GM12878 (cell line): ENCODE measurements around the gene PRDM1. TPM values are rescaled to one million over a fixed set of nuclear protein-coding genes. Genes with fewer than 3 reads are reported as not detected.

ENCODE experiments used
- ATAC-seq: fragments of 200-7000 bp; cut with Tn5 transposase; 3 replicates; pipeline ENCODE4 v1.9.1; 2020; ENCODE audit warnings: mild to moderate bottlenecking, moderate library complexity
- BruUV-seq: library from RNA; stranded (reverse); fragments of 400-500 nt; replicated peaks from 2 replicates; lab custom pipeline; 2021; lab: Mats Ljungman, UMichigan
- CTCF ChIA-PET: fragments of 300-600 bp; sonication (Branson Sonifier 250); formaldehyde crosslinking; extraction: SDS; loops from one replicate; lab custom pipeline; 2021; ENCODE audit warnings: inconsistent platforms; lab: Yijun Ruan, JAX
- POLR2A ChIA-PET: fragments of 350-600 bp; formaldehyde crosslinking; extraction: SDS; loops from one replicate; lab custom pipeline; 2021; ENCODE audit warnings: inconsistent platforms; lab: Charles Lee
- RAD21 ChIA-PET: fragments of 300-600 bp; sonication (Branson Sonifier 250); formaldehyde crosslinking; loops from one replicate; lab custom pipeline; 2023; ENCODE audit warnings: antibody characterized with exemption; ENCODE audit not compliant: unreplicated experiment; lab: Charles Lee
- SMC1A ChIA-PET: fragments of 300-600 bp; sonication (Branson Sonifier 250); formaldehyde crosslinking; loops from one replicate; lab custom pipeline; 2023; ENCODE audit not compliant: unreplicated experiment, uncharacterized antibody; lab: Charles Lee
- DNase-seq: peaks from one replicate; pipeline ENCODE4 v3.0.0-alpha.2; 2011; ENCODE audit warnings: low read depth, low spot score
- FAIRE-seq: peaks from 3 replicates; lab custom pipeline; 2011; peaks lifted over from hg19 to GRCh38; lab: Jason Lieb, UNC
- H2AFZ ChIP-seq: 2 replicates; pipeline ENCODE4 v1.6.0; 2011; ENCODE audit warnings: low read depth, low read length, control low read depth; ENCODE audit not compliant: control insufficient read depth
- H3K27ac ChIP-seq: 2 replicates; pipeline ENCODE4 v1.5.1; 2011; ENCODE audit warnings: control low read depth; ENCODE audit not compliant: control insufficient read depth, insufficient read depth
- H3K27me3 ChIP-seq, 2 experiments: replicated peaks in 1 of 2; 2 replicates each; pipeline versions ENCODE4 v1.6.0 to v1.6.1; 2011; ENCODE audit warnings: low read length in 1 of 2; ENCODE audit not compliant: control insufficient read depth in 2 of 2, insufficient read depth in 2 of 2
- H3K36me3 ChIP-seq, 2 experiments: 2 replicates each; pipeline ENCODE4 v1.5.1; 2011; ENCODE audit warnings: low read length in 1 of 2; ENCODE audit not compliant: control insufficient read depth in 2 of 2, insufficient read depth in 2 of 2
- H3K4me1 ChIP-seq: 2 replicates; pipeline ENCODE4 v1.6.1; 2011; ENCODE audit warnings: mild to moderate bottlenecking, low read length, moderate library complexity, mixed read lengths; ENCODE audit not compliant: control insufficient read depth, insufficient read depth
- H3K4me2 ChIP-seq: 2 replicates; pipeline ENCODE4 v1.6.0; 2011; ENCODE audit warnings: control low read depth; ENCODE audit not compliant: control insufficient read depth, insufficient read depth
- H3K4me3 ChIP-seq: fragments of 200-600 bp; sonication (generic); 2 replicates; pipeline ENCODE4 v1.5.1; 2016
- H3K79me2 ChIP-seq: 2 replicates; pipeline ENCODE4 v1.6.0; 2011; ENCODE audit warnings: low read length; ENCODE audit not compliant: control insufficient read depth, insufficient read depth
- H3K9ac ChIP-seq: 2 replicates; pipeline ENCODE4 v1.8.0; 2011; ENCODE audit warnings: low read length, control low read depth, mixed read lengths; ENCODE audit not compliant: control insufficient read depth, insufficient read depth
- H3K9me3 ChIP-seq: replicated peaks from 3 replicates; pipeline ENCODE4 v1.5.1; 2011; ENCODE audit warnings: mild to moderate bottlenecking, low read length; ENCODE audit not compliant: control insufficient read depth, insufficient read depth
- H4K20me1 ChIP-seq: 2 replicates; pipeline ENCODE4 v1.6.0; 2011; ENCODE audit not compliant: control insufficient read depth, insufficient read depth
- BCL11A ChIP-seq: IDR thresholded peaks from 2 replicates; pipeline ENCODE4 v1.6.1; 2011; ENCODE audit warnings: low read depth, low read length
- BRCA1 ChIP-seq: IDR thresholded peaks from 2 replicates; pipeline ENCODE4 v1.6.1; 2011; ENCODE audit warnings: low read depth, low read length, improper control_type of control experiment
- EP300 ChIP-seq, 2 experiments: fragments of 150-350 bp in 1 of 2; IDR thresholded peaks; 2 replicates each; pipeline ENCODE4 v1.6.1; 2011 to 2012; ENCODE audit warnings: low read depth in 2 of 2, low read length in 2 of 2, borderline replicate concordance in 1 of 2, improper control_type of control experiment in 1 of 2, inconsistent platforms in 1 of 2; ENCODE audit not compliant: control insufficient read depth in 1 of 2
- IKZF1 ChIP-seq: fragments of 450-650 bp; conservative IDR thresholded peaks from 2 replicates; pipeline ENCODE4 v1.6.1; 2017; ENCODE audit warnings: antibody characterized with exemption, mild to moderate bottlenecking
- SMC3 ChIP-seq: IDR thresholded peaks from 2 replicates; pipeline ENCODE4 v1.6.1; 2011; ENCODE audit warnings: low read length, improper control_type of control experiment, borderline replicate concordance
- STAT1 ChIP-seq: fragments of 450-650 bp; conservative IDR thresholded peaks from 2 replicates; pipeline ENCODE4 v1.6.1; 2014; ENCODE audit warnings: antibody characterized with exemption, mild to moderate bottlenecking
- TAF1 ChIP-seq: IDR thresholded peaks from 2 replicates; pipeline ENCODE4 v1.6.1; 2011; ENCODE audit warnings: mild to moderate bottlenecking, low read depth, low read length, borderline replicate concordance
- TBL1XR1 ChIP-seq: IDR thresholded peaks from 2 replicates; pipeline ENCODE4 v1.6.1; 2012; ENCODE audit warnings: low read depth, low read length, improper control_type of control experiment
- WRNIP1 ChIP-seq: IDR thresholded peaks from 2 replicates; pipeline ENCODE4 v1.6.1; 2011; ENCODE audit warnings: low read depth, low read length, improper control_type of control experiment, borderline replicate concordance
- ZNF384 ChIP-seq: IDR thresholded peaks from 2 replicates; pipeline ENCODE4 v1.6.1; 2012; ENCODE audit warnings: low read depth, mild to moderate bottlenecking, low read length, improper control_type of control experiment, borderline replicate concordance
- ZNF622 ChIP-seq: fragments of 450-650 bp; IDR thresholded peaks from 2 replicates; pipeline ENCODE4 v1.6.1; 2017; ENCODE audit warnings: mild to moderate bottlenecking, inconsistent platforms
- WGBS: methylation state at CpG from one replicate; pipeline ENCODE4 v1.1.6; 2016; ENCODE audit warnings: low lambda C conversion rate; ENCODE audit not compliant: insufficient replicate concordance, insufficient coverage; ENCODE audit errors: missing lambda C conversion rate; 5-methylcytosine and 5-hydroxymethylcytosine counted together
- in situ Hi-C: fragments of 300-500 bp; cut with MboI; formaldehyde crosslinking; loops from 9 replicates; pipeline ENCODE4 v1.14.3; 2018; ENCODE audit warnings: mixed read lengths
- intact Hi-C: fragments of 100-400 bp; cut with micrococcal nuclease; formaldehyde crosslinking; loops from one replicate; pipeline ENCODE4 v1.14.2; 2022; ENCODE audit not compliant: unreplicated experiment
- polyA plus RNA-seq, 11 experiments: library from polyadenylated mRNA; depleted of rRNA in 4 of 11; unstranded in 6 of 11; stranded (reverse) in 5 of 11; fragments of >200 nt; fragmentation: Nextera tagmentation in 4 of 11; fragmentation: Illumina TruSeq in 1 of 11; extraction: Ambion mirVana in 4 of 11; extraction: Trizol in 1 of 11; gene quantifications; 1 replicate in 1 of 11; 2 replicates in 10 of 11; pipeline versions ENCODE4 v1.2.1 to v1.2.3, GENCODE V29; 2011 to 2016; ENCODE audit warnings: inconsistent platforms in 2 of 11, missing spikeins in 2 of 11, low read depth in 1 of 11
- total RNA-seq, 4 experiments: library from RNA; depleted of rRNA in 3 of 4; stranded (reverse); fragments of >200 nt in 3 of 4; fragmentation: Illumina TruSeq in 1 of 4; extraction: Trizol in 1 of 4; gene quantifications; 2 replicates each; pipeline versions ENCODE4 v1.2.1 to v1.2.3, GENCODE V29; 2013 to 2021
- TF ChIP-seq, protein P1 (sequence below): IDR thresholded peaks from 2 replicates; pipeline ENCODE4 v1.6.1; 2011; ENCODE audit warnings: low read depth, low read length, improper control_type of control experiment, borderline replicate concordance
- TF ChIP-seq, protein P2 (sequence below): IDR thresholded peaks from 2 replicates; pipeline ENCODE4 v1.6.1; 2011; ENCODE audit warnings: borderline replicate concordance, low read depth, mild to moderate bottlenecking, moderate library complexity, mixed read lengths, low read length; ENCODE audit not compliant: insufficient read depth; ENCODE audit errors: extremely low read length
- TF ChIP-seq, protein P3 (sequence below): IDR thresholded peaks from 2 replicates; pipeline ENCODE4 v1.6.1; 2011; ENCODE audit warnings: mild to moderate bottlenecking, low read depth, low read length, moderate library complexity; ENCODE audit not compliant: insufficient replicate concordance
- TF ChIP-seq, protein P4 (sequence below): fragments of 450-650 bp; IDR thresholded peaks from 2 replicates; pipeline ENCODE4 v1.6.1; 2017; ENCODE audit warnings: mild to moderate bottlenecking, moderate library complexity

The PRDM1 gene
- total and polyA plus RNA-seq, 10 of the 15 experiments (the other 5 are each of a cell fraction or from before 2014, with no cell fraction given), result 1.9 to 15.8 (median 4.1) TPM

DNA sequence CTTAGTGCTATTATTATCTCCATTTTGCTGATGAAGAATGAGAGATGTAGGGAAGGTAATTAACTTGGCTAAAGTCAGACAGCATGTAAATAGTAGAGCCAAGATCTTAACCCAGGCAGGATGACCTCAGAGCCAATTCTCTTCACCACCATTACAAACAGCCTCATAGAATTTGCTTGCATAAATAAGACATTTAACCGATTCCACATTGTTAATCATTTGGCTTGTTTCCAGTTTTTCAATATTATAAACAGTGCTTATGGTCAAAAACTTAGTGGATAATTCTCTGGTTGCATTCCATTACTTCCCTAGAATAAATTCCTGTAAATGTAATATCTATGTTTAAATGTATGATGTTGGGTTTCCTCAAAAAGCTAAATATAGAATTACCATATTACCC lies 19.1 kb upstream of the PRDM1 start (continued):
- TF ChIP-seq, protein P1, sequence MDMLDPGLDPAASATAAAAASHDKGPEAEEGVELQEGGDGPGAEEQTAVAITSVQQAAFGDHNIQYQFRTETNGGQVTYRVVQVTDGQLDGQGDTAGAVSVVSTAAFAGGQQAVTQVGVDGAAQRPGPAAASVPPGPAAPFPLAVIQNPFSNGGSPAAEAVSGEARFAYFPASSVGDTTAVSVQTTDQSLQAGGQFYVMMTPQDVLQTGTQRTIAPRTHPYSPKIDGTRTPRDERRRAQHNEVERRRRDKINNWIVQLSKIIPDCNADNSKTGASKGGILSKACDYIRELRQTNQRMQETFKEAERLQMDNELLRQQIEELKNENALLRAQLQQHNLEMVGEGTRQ, result no peak
- TF ChIP-seq ZNF622 (no peak), TAF1 (no peak), BRCA1 (no peak), WRNIP1 (no peak), BCL11A (no peak), EP300 (IDR thresholded peaks at IDR 0.05; ENCODE audit: borderline replicate concordance in 1 of 2, control insufficient read depth in 1 of 2, low read depth in 2 of 2, low read length in 2 of 2) (no peak)
- TF ChIP-seq, protein P2, sequence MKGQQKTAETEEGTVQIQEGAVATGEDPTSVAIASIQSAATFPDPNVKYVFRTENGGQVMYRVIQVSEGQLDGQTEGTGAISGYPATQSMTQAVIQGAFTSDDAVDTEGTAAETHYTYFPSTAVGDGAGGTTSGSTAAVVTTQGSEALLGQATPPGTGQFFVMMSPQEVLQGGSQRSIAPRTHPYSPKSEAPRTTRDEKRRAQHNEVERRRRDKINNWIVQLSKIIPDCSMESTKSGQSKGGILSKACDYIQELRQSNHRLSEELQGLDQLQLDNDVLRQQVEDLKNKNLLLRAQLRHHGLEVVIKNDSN, result no peak

DNA sequence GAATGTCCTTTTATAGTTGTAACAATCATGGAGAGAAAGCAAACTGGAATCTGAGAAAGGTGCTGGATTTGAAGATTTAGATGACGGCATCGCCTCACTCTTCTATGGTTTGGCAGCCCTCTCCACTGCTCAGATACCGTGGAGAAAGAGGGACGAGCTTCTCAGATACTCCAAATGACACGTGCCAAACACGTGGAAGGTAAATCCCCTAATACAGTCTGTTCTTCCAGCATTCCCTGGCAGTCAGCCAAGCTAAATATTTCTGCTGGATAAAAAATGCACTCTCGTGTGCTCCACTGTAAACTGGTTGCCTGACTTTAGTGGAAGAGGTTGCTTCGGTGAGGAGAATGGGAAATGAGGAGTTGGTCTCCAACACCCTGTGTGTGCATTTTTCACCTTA lies 16.7 kb upstream of the PRDM1 start:
- no peak overlapping the region for H3K4me3 ChIP-seq
- H3K9me3 ChIP-seq, result no peaks in the 10 kb centered on the region
- WGBS, result 37% methylated on average over 8 of the region's 8 CpGs
- H4K20me1 ChIP-seq, result no peaks in the 10 kb centered on the region
- no peak overlapping the region for H2AFZ ChIP-seq
- SMC1A ChIA-PET, result interaction anchor here (0.8 to 1.3 kb wide), 3 partner anchors 9 to 28 kb away, joined by 3 to 4 read pairs (median 3); no protein-coding TSS in a partner anchor
- H3K36me3 ChIP-seq, result no peaks in the 10 kb centered on the region
- no peak overlapping the region for H3K27ac ChIP-seq
- peaks cover 2 to 5% of the 10 kb centered on the region in 2 experiments; a peak in 2 of 4 replicates for H3K27me3 ChIP-seq
- CTCF ChIA-PET, result no interaction called here
- POLR2A ChIA-PET, result no interaction called here
- FAIRE-seq (no peak), DNase-seq (no peak), ATAC-seq (no peak)
- BruUV-seq, result no TSS peak
- in situ Hi-C loops, result no loop called here
- RAD21 ChIA-PET, result no interaction called here
- no peak overlapping the region for H3K4me2 ChIP-seq
- no peaks in the 10 kb centered on the region for H3K4me1 ChIP-seq
- H3K79me2 ChIP-seq, result no peaks in the 10 kb centered on the region
- no peak overlapping the region for H3K9ac ChIP-seq
- intact Hi-C loops, result no loop called here
- TF ChIP-seq, protein P3, sequence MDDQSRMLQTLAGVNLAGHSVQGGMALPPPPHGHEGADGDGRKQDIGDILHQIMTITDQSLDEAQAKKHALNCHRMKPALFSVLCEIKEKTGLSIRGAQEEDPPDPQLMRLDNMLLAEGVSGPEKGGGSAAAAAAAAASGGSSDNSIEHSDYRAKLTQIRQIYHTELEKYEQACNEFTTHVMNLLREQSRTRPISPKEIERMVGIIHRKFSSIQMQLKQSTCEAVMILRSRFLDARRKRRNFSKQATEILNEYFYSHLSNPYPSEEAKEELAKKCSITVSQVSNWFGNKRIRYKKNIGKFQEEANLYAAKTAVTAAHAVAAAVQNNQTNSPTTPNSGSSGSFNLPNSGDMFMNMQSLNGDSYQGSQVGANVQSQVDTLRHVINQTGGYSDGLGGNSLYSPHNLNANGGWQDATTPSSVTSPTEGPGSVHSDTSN, result no peak
- TF ChIP-seq TBL1XR1 (no peak), IKZF1 (no peak), ZNF384 (no peak), STAT1 (no peak), SMC3 (no peak)
- TF ChIP-seq, protein P4, sequence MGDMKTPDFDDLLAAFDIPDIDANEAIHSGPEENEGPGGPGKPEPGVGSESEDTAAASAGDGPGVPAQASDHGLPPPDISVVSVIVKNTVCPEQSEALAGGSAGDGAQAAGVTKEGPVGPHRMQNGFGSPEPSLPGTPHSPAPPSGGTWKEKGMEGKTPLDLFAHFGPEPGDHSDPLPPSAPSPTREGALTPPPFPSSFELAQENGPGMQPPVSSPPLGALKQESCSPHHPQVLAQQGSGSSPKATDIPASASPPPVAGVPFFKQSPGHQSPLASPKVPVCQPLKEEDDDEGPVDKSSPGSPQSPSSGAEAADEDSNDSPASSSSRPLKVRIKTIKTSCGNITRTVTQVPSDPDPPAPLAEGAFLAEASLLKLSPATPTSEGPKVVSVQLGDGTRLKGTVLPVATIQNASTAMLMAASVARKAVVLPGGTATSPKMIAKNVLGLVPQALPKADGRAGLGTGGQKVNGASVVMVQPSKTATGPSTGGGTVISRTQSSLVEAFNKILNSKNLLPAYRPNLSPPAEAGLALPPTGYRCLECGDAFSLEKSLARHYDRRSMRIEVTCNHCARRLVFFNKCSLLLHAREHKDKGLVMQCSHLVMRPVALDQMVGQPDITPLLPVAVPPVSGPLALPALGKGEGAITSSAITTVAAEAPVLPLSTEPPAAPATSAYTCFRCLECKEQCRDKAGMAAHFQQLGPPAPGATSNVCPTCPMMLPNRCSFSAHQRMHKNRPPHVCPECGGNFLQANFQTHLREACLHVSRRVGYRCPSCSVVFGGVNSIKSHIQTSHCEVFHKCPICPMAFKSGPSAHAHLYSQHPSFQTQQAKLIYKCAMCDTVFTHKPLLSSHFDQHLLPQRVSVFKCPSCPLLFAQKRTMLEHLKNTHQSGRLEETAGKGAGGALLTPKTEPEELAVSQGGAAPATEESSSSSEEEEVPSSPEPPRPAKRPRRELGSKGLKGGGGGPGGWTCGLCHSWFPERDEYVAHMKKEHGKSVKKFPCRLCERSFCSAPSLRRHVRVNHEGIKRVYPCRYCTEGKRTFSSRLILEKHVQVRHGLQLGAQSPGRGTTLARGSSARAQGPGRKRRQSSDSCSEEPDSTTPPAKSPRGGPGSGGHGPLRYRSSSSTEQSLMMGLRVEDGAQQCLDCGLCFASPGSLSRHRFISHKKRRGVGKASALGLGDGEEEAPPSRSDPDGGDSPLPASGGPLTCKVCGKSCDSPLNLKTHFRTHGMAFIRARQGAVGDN, result no peak
